Measurements from ENCODE around the gene NXPH1.

The NXPH1 gene

DNA sequence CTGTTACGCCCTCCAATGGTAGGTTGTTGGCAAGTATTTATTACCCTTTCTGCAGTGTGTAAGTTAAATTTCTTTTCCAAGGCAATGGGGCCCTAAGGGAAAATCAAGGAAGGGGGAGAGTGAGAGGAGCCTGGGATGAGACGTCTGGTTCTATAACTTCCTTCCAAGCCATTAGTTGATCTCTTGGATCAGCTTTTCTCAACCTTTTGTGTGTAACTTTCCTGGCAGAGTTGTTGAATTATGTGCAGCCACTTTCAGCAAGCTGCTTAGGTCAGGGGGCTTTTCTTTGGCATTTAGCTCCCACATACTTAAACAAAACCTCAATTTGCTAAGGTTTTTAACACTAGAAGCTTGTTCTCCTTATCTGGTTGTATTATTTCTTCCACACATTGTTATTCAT is 127.1 kb downstream of the NXPH1 start:
- DNase-seq (no peak), ATAC-seq (replicated peaks) (no peak)
- H3K27ac Mint-ChIP-seq, result no peak overlapping the region
- no peak overlapping the region for H3K4me3 Mint-ChIP-seq
- H3K9me3 Mint-ChIP-seq, result no peaks in the 10 kb centered on the region
- no peaks in the 10 kb centered on the region for H3K4me1 Mint-ChIP-seq (ENCODE audit: low read depth in 2 of 2)
- no peaks in the 10 kb centered on the region for H3K27me3 Mint-ChIP-seq
- no peaks in the 10 kb centered on the region for H3K36me3 Mint-ChIP-seq (ENCODE audit: insufficient read depth)

DNA sequence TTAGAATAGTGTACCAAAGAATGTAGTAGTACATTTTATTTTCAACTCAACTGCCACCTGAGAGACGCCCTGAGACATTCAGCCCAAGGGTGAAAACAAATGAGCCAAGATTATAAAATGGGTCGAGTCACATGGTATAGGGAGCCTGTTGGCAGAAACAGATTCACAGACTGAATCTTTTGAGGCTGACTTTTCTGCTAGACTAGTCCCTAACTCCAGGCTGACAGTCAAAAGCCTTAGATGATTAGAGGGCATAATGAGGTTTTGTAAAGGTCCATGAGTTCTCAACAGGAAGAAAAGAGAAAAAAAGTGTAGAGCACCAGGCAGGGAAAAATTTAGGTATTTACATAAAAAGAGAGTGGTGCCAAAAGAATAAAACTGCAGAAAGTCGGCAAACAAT is 128.0 kb downstream of the NXPH1 start:
- no peak for DNase-seq
- H3K4me3 Mint-ChIP-seq, result no peak overlapping the region
- no peaks in the 10 kb centered on the region for H3K36me3 Mint-ChIP-seq (ENCODE audit: insufficient read depth)
- ATAC-seq (replicated peaks), result no peak
- H3K4me1 Mint-ChIP-seq (ENCODE audit: low read depth in 2 of 2), result no peaks in the 10 kb centered on the region
- no peak overlapping the region for H3K27ac Mint-ChIP-seq
- no peaks in the 10 kb centered on the region for H3K9me3 Mint-ChIP-seq
- H3K27me3 Mint-ChIP-seq, result no peaks in the 10 kb centered on the region

DNA sequence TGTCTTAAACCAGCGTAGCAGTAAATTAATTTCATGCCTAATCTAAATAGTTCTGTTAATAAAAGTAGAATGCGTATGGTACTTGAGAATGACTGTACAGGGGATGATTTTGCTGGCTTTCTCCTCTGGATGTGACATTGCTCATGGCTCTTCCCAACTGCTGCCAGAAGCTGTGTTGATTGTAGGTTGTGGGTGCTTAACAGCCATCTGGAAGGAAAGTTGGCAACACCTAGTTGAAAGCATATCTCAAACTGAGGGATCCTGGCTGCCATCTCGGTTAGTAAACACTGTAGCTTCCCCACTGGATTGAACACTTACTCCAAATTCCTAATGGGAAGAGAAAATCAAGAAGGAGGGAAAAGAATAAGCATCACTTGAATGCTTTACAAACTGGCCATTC is 130.9 kb downstream of the NXPH1 start:
- Mint-ChIP-seq H3K4me1 (ENCODE audit: low read depth in 2 of 2) (no peaks in the 10 kb centered on the region), H3K9me3 (no peaks in the 10 kb centered on the region), H3K27ac (no peak overlapping the region), H3K4me3 (no peak overlapping the region), H3K36me3 (ENCODE audit: insufficient read depth) (no peaks in the 10 kb centered on the region), H3K27me3 (no peaks in the 10 kb centered on the region)
- ATAC-seq (replicated peaks) (no peak), DNase-seq (no peak)

DNA sequence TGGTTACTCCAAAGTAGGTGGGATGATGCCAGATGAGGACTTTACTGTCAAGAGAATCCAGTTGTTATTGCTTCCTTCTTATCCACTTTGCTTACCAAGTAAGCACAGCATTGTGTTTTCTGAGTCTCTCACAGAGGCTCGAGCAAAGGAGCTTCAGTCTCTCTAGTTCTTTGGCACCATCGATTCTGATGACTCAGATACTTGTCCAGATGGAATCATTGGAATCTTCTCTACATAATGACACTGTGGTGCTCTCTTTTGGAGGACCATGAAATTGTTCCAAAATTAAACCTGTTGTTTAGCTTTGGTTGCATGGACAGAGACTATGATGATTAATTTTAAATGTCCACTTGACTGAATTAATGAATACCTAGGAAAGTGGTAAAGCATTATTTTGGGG is 132.6 kb downstream of the NXPH1 start:
- no peak for DNase-seq
- Mint-ChIP-seq H3K27me3 (no peaks in the 10 kb centered on the region), H3K4me3 (no peak overlapping the region), H3K36me3 (ENCODE audit: insufficient read depth) (no peaks in the 10 kb centered on the region), H3K4me1 (ENCODE audit: low read depth in 2 of 2) (no peaks in the 10 kb centered on the region), H3K9me3 (no peaks in the 10 kb centered on the region), H3K27ac (no peak overlapping the region)
- no peak for ATAC-seq (replicated peaks)

DNA sequence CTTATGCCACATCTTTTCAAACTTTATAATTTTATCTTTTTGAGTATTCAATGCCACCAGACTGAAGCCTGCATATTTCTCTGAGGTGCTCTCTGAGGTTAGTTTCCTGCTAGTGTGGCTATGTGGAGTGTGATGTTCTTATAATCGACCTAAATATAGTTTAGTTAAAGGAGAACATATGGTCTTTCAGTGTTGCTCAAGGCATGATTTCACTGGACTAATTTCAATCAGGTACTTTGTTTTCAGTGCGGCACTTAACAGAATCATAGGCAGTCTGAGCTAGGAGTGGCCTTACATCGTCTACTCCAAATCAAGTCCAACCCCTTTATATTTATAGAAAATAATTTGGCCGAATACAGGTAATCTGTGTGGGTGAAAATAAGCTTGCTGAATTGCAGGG is 134.2 kb downstream of the NXPH1 start:
- Mint-ChIP-seq H3K9me3 (peaks cover 0 to 2% of the 10 kb centered on the region in 2 donors), H3K27ac (no peak overlapping the region), H3K36me3 (ENCODE audit: insufficient read depth) (no peaks in the 10 kb centered on the region), H3K4me3 (no peak overlapping the region), H3K27me3 (no peaks in the 10 kb centered on the region), H3K4me1 (ENCODE audit: low read depth in 2 of 2) (no peaks in the 10 kb centered on the region)
- DNase-seq (no peak), ATAC-seq (replicated peaks) (no peak)

DNA sequence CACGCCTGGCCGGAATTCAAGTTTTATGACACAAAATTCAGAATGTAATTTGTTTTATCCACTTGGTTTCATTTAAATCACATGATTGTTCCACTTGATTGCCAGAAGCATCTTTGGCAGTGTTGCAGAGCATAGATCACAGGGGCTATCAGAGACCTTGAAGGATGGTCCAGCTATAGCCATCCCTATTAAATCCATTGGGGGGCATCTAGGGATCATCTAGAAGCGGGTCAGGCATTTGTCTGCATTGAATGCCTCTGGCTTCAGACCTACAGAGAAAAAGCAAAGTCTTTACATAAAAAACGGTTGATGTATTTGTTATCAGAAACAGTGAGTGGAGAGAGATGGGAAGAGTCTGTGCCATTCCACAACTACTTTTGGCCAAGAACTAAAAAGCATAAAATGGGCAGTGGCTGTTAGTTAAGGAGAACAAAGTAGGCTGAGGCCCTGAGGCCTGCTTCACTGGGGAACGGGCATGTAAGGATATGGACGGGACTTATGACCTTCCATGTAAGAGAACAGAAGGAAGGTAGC is 146.3 kb downstream of the NXPH1 start:
- Mint-ChIP-seq H3K4me3 (no peak overlapping the region), H3K27ac (no peak overlapping the region), H3K27me3 (no peaks in the 10 kb centered on the region), H3K4me1 (ENCODE audit: low read depth in 2 of 2) (no peaks in the 10 kb centered on the region), H3K36me3 (ENCODE audit: insufficient read depth) (no peaks in the 10 kb centered on the region), H3K9me3 (peaks cover 8 to 15% of the 10 kb centered on the region in 2 donors)
- ATAC-seq (replicated peaks), result no peak
- no peak for DNase-seq

DNA sequence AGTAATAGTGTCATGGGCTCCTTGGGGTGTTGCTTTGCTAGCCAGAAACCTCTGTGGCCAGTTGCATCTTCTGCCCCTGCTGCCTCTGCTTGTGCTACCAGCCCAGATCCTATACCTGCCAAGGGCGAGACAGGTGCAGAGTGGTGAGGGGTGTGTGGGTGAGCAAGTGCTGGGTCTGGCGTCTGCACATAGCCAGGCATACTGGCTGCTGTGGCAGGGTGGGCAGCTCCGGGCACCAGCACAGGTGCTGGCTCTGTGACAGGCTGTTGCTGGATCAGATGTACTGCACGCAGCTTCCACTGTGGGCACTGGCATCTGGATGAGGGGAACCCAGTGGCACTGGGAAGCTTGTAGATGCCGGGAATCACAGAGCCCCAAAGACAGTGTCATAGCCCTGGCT is 148.4 kb downstream of the NXPH1 start:
- H3K27me3 Mint-ChIP-seq, result no peaks in the 10 kb centered on the region
- no peaks in the 10 kb centered on the region for H3K36me3 Mint-ChIP-seq (ENCODE audit: insufficient read depth)
- no peak overlapping the region for H3K27ac Mint-ChIP-seq
- peaks cover 10 to 15% of the 10 kb centered on the region in 2 donors for H3K9me3 Mint-ChIP-seq
- ATAC-seq (replicated peaks) (no peak), DNase-seq (no peak)
- no peaks in the 10 kb centered on the region for H3K4me1 Mint-ChIP-seq (ENCODE audit: low read depth in 2 of 2)
- H3K4me3 Mint-ChIP-seq, result no peak overlapping the region

DNA sequence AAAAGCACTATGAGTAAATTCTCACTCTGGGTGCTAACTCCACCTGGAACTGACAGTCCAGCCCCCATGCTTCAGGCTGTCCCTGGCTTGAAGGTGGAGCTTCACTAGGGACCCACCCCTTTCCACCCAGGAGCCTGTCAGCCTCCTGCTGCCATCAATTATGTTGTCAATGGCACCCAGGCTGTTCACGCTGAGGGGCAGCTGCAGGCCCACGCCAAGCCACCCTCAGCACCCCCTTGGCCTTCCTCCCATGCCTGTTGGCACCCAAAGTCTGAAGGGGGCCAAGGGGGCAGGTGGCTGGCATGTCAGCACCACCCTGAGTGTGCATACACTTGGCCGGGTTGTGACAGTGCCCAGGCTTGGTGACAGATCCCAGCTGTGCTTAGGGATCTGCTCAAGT is 149.3 kb downstream of the NXPH1 start:
- DNase-seq, result no peak
- Mint-ChIP-seq H3K4me1 (ENCODE audit: low read depth in 2 of 2) (no peaks in the 10 kb centered on the region), H3K36me3 (ENCODE audit: insufficient read depth) (no peaks in the 10 kb centered on the region), H3K27me3 (no peaks in the 10 kb centered on the region), H3K9me3 (peaks cover 10 to 15% of the 10 kb centered on the region in 2 donors), H3K4me3 (no peak overlapping the region), H3K27ac (no peak overlapping the region)
- ATAC-seq (replicated peaks), result no peak

DNA sequence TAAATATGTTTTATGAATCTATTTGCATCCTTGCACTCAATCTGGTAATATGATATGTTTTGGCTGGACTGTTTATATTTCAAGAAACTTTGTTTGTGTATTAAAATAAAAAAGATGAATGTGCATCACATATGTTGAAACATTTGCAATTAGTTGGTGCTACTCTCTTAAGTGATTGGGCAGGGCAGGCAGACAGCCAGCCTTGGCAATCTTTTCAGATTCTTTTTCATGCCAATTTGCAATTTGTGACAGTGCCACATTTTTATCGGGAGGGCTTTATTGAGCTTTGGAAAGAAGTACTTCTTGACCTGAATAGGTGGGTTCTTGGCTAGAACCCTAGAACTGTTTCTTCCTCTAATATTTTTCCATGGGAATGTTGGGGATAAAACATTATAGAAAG is 152.2 kb downstream of the NXPH1 start:
- Mint-ChIP-seq H3K36me3 (ENCODE audit: insufficient read depth) (no peaks in the 10 kb centered on the region), H3K4me1 (ENCODE audit: low read depth in 2 of 2) (no peaks in the 10 kb centered on the region), H3K4me3 (no peak overlapping the region), H3K9me3 (peaks cover 6 to 9% of the 10 kb centered on the region in 2 donors), H3K27ac (no peak overlapping the region), H3K27me3 (no peaks in the 10 kb centered on the region)
- no peak for DNase-seq
- ATAC-seq (replicated peaks), result no peak

DNA sequence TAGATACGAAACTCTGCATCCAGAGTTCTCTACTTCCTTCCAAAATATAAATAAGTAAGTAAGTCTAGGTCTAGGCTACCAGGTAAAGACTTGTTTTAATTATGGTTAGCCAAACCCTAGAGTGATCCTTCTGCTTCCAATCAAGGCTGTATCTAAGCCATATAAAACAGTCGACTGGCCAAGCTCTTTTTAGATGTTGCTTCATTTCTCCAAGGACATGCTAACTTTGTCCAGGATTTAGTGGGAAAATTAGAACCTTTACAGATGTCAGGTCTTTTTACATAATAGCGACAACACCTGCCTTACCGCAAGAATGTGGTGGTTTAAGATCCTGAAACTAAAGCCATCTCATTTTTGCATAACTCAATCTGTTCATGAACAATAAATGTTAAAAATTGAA is 156.8 kb downstream of the NXPH1 start:
- Mint-ChIP-seq H3K27me3 (no peaks in the 10 kb centered on the region), H3K4me1 (ENCODE audit: low read depth in 2 of 2) (no peaks in the 10 kb centered on the region), H3K36me3 (ENCODE audit: insufficient read depth) (no peaks in the 10 kb centered on the region), H3K27ac (no peak overlapping the region), H3K9me3 (peaks cover 9 to 12% of the 10 kb centered on the region in 2 donors), H3K4me3 (no peak overlapping the region)
- DNase-seq (no peak), ATAC-seq (replicated peaks) (no peak)

DNA sequence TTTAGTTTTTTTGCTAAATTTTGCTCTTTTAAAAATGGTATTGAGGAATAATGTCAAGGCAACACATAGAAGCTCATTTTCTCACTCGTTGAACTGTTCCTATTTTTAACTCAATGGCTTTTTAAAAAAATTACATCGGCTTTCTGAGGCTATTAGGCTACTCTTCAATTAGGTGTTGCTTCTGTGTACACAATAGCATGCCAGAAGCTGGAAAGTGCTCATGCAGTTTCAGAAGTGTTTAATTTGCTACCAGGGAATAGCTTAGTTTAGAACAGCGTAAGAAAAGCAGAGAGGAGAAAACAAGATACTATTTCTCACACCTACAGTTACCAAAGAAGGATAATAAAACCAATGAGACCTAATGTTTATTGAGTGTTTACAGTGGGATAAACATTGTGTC is 157.4 kb downstream of the NXPH1 start:
- H3K9me3 Mint-ChIP-seq, result peaks cover 9 to 14% of the 10 kb centered on the region in 2 donors
- no peak overlapping the region for H3K27ac Mint-ChIP-seq
- no peaks in the 10 kb centered on the region for H3K27me3 Mint-ChIP-seq
- ATAC-seq (replicated peaks) (no peak), DNase-seq (no peak)
- H3K4me3 Mint-ChIP-seq, result no peak overlapping the region
- no peaks in the 10 kb centered on the region for H3K4me1 Mint-ChIP-seq (ENCODE audit: low read depth in 2 of 2)
- H3K36me3 Mint-ChIP-seq (ENCODE audit: insufficient read depth), result no peaks in the 10 kb centered on the region

DNA sequence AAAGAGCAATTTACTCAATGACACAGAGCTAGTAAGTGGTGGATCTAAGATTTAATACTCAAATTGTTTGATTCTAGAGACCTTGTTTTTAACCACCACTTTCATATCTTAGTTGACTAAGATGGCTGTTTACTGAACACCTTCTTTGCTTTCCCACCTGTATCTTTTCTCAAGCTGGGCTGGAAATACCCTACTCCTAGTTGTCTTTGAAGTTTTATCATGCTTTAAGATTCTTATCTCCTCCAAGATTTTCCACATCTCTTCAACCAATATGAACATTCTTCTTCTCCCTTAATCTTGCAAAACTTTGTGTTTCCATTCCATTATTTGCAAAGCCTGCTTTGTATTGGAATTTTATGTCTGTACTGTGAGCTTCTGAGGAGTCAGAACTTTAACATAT is 157.9 kb downstream of the NXPH1 start:
- DNase-seq (no peak), ATAC-seq (replicated peaks) (no peak)
- Mint-ChIP-seq H3K27me3 (no peaks in the 10 kb centered on the region), H3K27ac (no peak overlapping the region), H3K36me3 (ENCODE audit: insufficient read depth) (no peaks in the 10 kb centered on the region), H3K9me3 (peaks cover 9 to 12% of the 10 kb centered on the region in 2 donors), H3K4me1 (ENCODE audit: low read depth in 2 of 2) (no peaks in the 10 kb centered on the region), H3K4me3 (no peak overlapping the region)

DNA sequence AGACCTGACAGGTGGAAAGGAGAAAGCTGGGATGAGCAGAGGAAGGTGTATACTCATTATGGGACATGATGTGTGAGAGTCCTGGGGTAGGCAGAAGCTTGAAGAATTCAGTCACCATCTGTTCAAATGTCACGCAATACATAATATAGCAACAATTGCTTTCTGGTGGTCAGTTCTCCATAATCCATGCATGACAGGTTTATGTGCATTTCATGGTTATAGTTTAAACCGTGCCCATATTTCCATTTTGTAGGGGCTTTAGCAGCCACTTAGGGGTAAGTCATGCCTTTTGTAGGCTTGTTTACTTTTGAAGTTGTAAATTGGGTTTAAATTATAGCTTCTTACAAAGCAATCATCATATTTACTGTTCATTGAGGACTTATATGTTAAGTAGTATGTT is 158.8 kb downstream of the NXPH1 start:
- no peak for DNase-seq
- ATAC-seq (replicated peaks), result no peak
- H3K4me3 Mint-ChIP-seq, result no peak overlapping the region
- H3K36me3 Mint-ChIP-seq (ENCODE audit: insufficient read depth), result no peaks in the 10 kb centered on the region
- H3K27ac Mint-ChIP-seq, result no peak overlapping the region
- no peaks in the 10 kb centered on the region for H3K27me3 Mint-ChIP-seq
- H3K9me3 Mint-ChIP-seq, result peaks cover 9 to 16% of the 10 kb centered on the region in 2 donors
- no peaks in the 10 kb centered on the region for H3K4me1 Mint-ChIP-seq (ENCODE audit: low read depth in 2 of 2)

DNA sequence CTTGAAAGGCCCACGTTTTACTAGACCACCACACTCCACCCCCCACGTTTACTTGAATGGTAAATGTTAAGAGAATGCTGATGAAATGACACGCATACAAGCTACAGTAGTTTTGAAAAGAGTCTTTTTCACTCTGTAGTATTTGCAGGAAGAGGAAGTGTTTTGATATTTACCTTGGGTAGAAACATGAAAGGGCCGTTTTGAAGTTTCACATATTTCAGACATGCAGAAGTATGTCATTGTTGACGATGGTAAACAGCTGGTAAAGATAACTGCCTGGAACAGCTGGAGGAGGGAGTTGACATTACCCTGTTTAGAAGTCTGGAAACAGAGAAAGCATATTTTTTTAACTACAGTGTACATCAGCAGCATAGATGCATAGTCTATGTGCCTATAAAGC is 160.7 kb downstream of the NXPH1 start:
- no peak for DNase-seq
- Mint-ChIP-seq H3K9me3 (peaks cover 9 to 15% of the 10 kb centered on the region in 2 donors), H3K36me3 (ENCODE audit: insufficient read depth) (no peaks in the 10 kb centered on the region), H3K4me3 (no peak overlapping the region), H3K27me3 (no peaks in the 10 kb centered on the region), H3K4me1 (ENCODE audit: low read depth in 2 of 2) (no peaks in the 10 kb centered on the region), H3K27ac (no peak overlapping the region)
- no peak for ATAC-seq (replicated peaks)

DNA sequence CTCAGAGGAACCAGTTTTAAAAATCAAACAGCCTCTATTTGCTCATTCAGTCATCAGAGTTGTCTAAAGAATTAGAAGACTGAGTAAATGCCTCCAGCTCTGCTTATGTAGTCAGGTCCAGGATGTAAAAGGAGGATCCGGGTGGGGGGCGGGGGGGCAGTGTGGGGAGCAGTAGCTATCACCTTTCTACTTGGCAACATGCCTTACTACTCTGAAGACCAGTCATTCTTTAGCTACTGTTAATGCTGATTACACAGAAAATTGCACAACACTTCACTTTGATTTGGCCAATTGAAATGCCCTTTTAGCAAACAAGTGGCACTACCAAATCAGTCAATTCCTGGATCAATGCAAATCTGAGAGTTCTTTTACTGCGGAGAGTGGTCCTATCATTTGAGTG is 164.2 kb downstream of the NXPH1 start:
- peaks cover 11 to 14% of the 10 kb centered on the region in 2 donors for H3K9me3 Mint-ChIP-seq
- H3K36me3 Mint-ChIP-seq (ENCODE audit: insufficient read depth), result no peaks in the 10 kb centered on the region
- DNase-seq (no peak), ATAC-seq (replicated peaks) (no peak)
- H3K27me3 Mint-ChIP-seq, result no peaks in the 10 kb centered on the region
- H3K27ac Mint-ChIP-seq, result no peak overlapping the region
- no peak overlapping the region for H3K4me3 Mint-ChIP-seq
- no peaks in the 10 kb centered on the region for H3K4me1 Mint-ChIP-seq (ENCODE audit: low read depth in 2 of 2)
